Spleen (tissue), 11 donors: ENCODE data around the gene PDE4D. TPM values are rescaled to one million over a fixed set of nuclear protein-coding genes. Genes with fewer than 3 reads are reported as not detected.

Source experiments
- DNase-seq: peaks from one replicate; pipeline ENCODE4 v3.0.0-alpha.2; 2020
- H3K27ac ChIP-seq, 8 donors: fragments of 200-600 bp; sonication (generic) in 7 of 8; 1 replicate in 4 of 8; 2 replicates in 4 of 8; pipeline versions ENCODE4 v1.5.0 to v1.8.0; 2016 to 2021; ENCODE audit warnings: inconsistent platforms in 4 of 8, mild to moderate bottlenecking in 4 of 8, moderate library complexity in 1 of 8
- H3K27me3 ChIP-seq, 7 donors: fragments of 200-600 bp; sonication (generic) in 6 of 7; replicated peaks in 1 of 7; 1 replicate in 4 of 7; 2 replicates in 3 of 7; pipeline versions ENCODE4 v1.5.0 to v1.8.0; 2016 to 2021; ENCODE audit warnings: inconsistent platforms in 3 of 7, mild to moderate bottlenecking in 1 of 7
- H3K36me3 ChIP-seq, 6 donors: fragments of 200-600 bp; sonication (generic) in 5 of 6; 1 replicate in 4 of 6; 2 replicates in 2 of 6; pipeline versions ENCODE4 v1.5.0 to v1.8.0; 2016 to 2021; ENCODE audit warnings: inconsistent platforms in 2 of 6
- H3K4me1 ChIP-seq, 6 donors: fragments of 200-600 bp; sonication (generic) in 5 of 6; 1 replicate in 3 of 6; 2 replicates in 3 of 6; pipeline versions ENCODE4 v1.5.0 to v1.8.0; 2016 to 2021; ENCODE audit warnings: inconsistent platforms in 3 of 6
- H3K4me3 ChIP-seq, 8 donors: fragments of 200-600 bp; sonication (generic) in 7 of 8; 1 replicate in 4 of 8; 2 replicates in 4 of 8; pipeline versions ENCODE4 v1.5.0 to v1.8.0; 2016 to 2021; ENCODE audit warnings: inconsistent platforms in 4 of 8, mild to moderate bottlenecking in 4 of 8, moderate library complexity in 2 of 8
- H3K9me3 ChIP-seq, 8 donors: fragments of 200-600 bp; sonication (generic) in 7 of 8; 1 replicate in 4 of 8; 2 replicates in 4 of 8; pipeline versions ENCODE4 v1.5.0 to v1.8.0; 2016 to 2021; ENCODE audit warnings: inconsistent platforms in 4 of 8
- CTCF ChIP-seq, 11 experiments: fragments of 200-600 bp in 7 of 11; fragments of 450-650 bp in 4 of 11; sonication (generic) in 4 of 11; IDR thresholded peaks in 8 of 11; conservative IDR thresholded peaks in 3 of 11; 1 replicate in 7 of 11; 2 replicates in 4 of 11; pipeline versions ENCODE4 v1.4.0 to v1.8.0; 2016 to 2021; ENCODE audit warnings: antibody characterized with exemption in 11 of 11, inconsistent platforms in 4 of 11, mild to moderate bottlenecking in 1 of 11
- POLR2A ChIP-seq, 3 donors: fragments of 450-650 bp; IDR thresholded peaks; one replicate each; pipeline ENCODE4 v1.5.1; 2017; ENCODE audit warnings: antibody characterized with exemption in 3 of 3, mild to moderate bottlenecking in 1 of 3
- POLR2AphosphoS5 ChIP-seq, 3 donors: sonication (generic); formaldehyde crosslinking; IDR thresholded peaks; one replicate each; pipeline ENCODE4 v1.5.1; 2017; ENCODE audit warnings: antibody characterized with exemption in 3 of 3
- WGBS, 5 donors: extraction: QIAGEN DNeasy Blood & Tissue Kit in 3 of 5; methylation state at CpG; one replicate each; pipeline versions ENCODE4 v1.1.5 to v1.1.7; 2013 to 2018; 5-methylcytosine and 5-hydroxymethylcytosine counted together
- intact Hi-C: fragments of 100-400 bp; cut with DNase I; formaldehyde crosslinking; loops from one replicate; pipeline ENCODE4 v1.15.0; 2023; ENCODE audit warnings: low total_unique reads
- polyA plus RNA-seq, 3 donors: library from polyadenylated mRNA; stranded (reverse); fragments of 200-250 nt; gene quantifications; one replicate each; pipeline ENCODE4 v1.2.1, GENCODE V29; 2013
- total RNA-seq, 7 donors: library from RNA; depleted of rRNA in 3 of 7; stranded (reverse); fragments of >200 nt in 3 of 7; fragmentation: NEBNext Ultra II Directional in 4 of 7; extraction: Animal tissue kit (Norgen Biotek cat#: 25700) in 4 of 7; gene quantifications; one replicate each; pipeline versions ENCODE4 v1.1.0 to v1.2.1, GENCODE V29; 2016 to 2021
- donor health status: healthy with polysubstance abuse.
- donor health status: DM: no; HTN: no; CAD: no; lungs with moderate emphysema.
- donor health status: DM: no; HTN: no; CAD: no.
- donor health status: Bipolar disorder and iron deficiency.
- donor health status: healthy.
- donor health status: DM: no; HTN: no; CAD: no.
- donor health status: DM: yes; HTN: yes; CAD: no.

PDE4D gene
- total and polyA plus RNA-seq, 10 donors = 0.88 to 51.8 (median 18.2) TPM

GRCh38 chr5:59138509-59138908 is 755.0 kb downstream of the PDE4D start:
- no peaks in the 10 kb centered on the region for H3K4me1 ChIP-seq
- intact Hi-C loops = no loop called here
- TF ChIP-seq CTCF (IDR thresholded peaks at IDR 0.05 in 8 of 11, conservative IDR thresholded peaks at IDR 0.05 in 3 of 11) = no peak
- TF ChIP-seq POLR2AphosphoS5 (IDR thresholded peaks at IDR 0.05) = no peak
- no peak for TF ChIP-seq POLR2A (IDR thresholded peaks at IDR 0.05)
- WGBS, 5 donors = 87 to 99% (median 88%) methylated on average over 2 of the region's 2 CpGs
- no peaks in the 10 kb centered on the region for H3K27me3 ChIP-seq
- no peak overlapping the region for H3K27ac ChIP-seq
- no peak overlapping the region for H3K4me3 ChIP-seq
- no peak for DNase-seq
- H3K36me3 ChIP-seq = no peaks in the 10 kb centered on the region
- H3K9me3 ChIP-seq = no peaks in the 10 kb centered on the region

GRCh38 chr5:59137846-59138245 is 755.7 kb downstream of the PDE4D start:
- intact Hi-C loops = no loop called here
- TF ChIP-seq POLR2AphosphoS5 (IDR thresholded peaks at IDR 0.05) = no peak
- no peak for TF ChIP-seq CTCF (IDR thresholded peaks at IDR 0.05 in 8 of 11, conservative IDR thresholded peaks at IDR 0.05 in 3 of 11)
- TF ChIP-seq POLR2A (IDR thresholded peaks at IDR 0.05) = no peak
- DNase-seq = no peak
- no peaks in the 10 kb centered on the region for H3K9me3 ChIP-seq
- no peak overlapping the region for H3K4me3 ChIP-seq
- no peaks in the 10 kb centered on the region for H3K27me3 ChIP-seq
- no peaks in the 10 kb centered on the region for H3K4me1 ChIP-seq
- H3K27ac ChIP-seq = no peak overlapping the region
- no peaks in the 10 kb centered on the region for H3K36me3 ChIP-seq
- 84 to 92% (median 89%) methylated on average over 2 of the region's 2 CpGs for WGBS, 5 donors

- Histone ChIP-seq H3K9me3 (no peaks in the 10 kb centered on the region), H3K27me3 (no peaks in the 10 kb centered on the region), H3K4me1 (no peaks in the 10 kb centered on the region), H3K27ac (no peak overlapping the region), H3K4me3 (no peak overlapping the region), H3K36me3 (no peaks in the 10 kb centered on the region)
- WGBS, 5 donors = 46 to 69% (median 49%) methylated on average over 2 of the region's 2 CpGs
- TF ChIP-seq POLR2AphosphoS5 (IDR thresholded peaks at IDR 0.05) (no peak), POLR2A (IDR thresholded peaks at IDR 0.05) (no peak), CTCF (IDR thresholded peaks at IDR 0.05 in 8 of 11, conservative IDR thresholded peaks at IDR 0.05 in 3 of 11) (no peak)
- intact Hi-C loops = no loop called here
- no peak for DNase-seq
These were observed 757.0 kb downstream of the PDE4D start for GRCh38 chr5:59136549-59136948.

- no peak for DNase-seq
- intact Hi-C loops = no loop called here
- no peak for TF ChIP-seq POLR2AphosphoS5 (IDR thresholded peaks at IDR 0.05)
- no peaks in the 10 kb centered on the region for H3K36me3 ChIP-seq
- no peaks in the 10 kb centered on the region for H3K9me3 ChIP-seq
- 79 to 91% (median 85%) methylated on average over 5 of the region's 5 CpGs for WGBS, 5 donors
- H3K4me1 ChIP-seq = no peaks in the 10 kb centered on the region
- no peaks in the 10 kb centered on the region for H3K27me3 ChIP-seq
- no peak overlapping the region for H3K4me3 ChIP-seq
- H3K27ac ChIP-seq = no peak overlapping the region
These were observed 758.9 kb downstream of the PDE4D start for GRCh38 chr5:59134471-59135163.
